RCC 7860 (cell line): Measurements from ENCODE around the gene UQCRC1.
A peak's percentile ranks its signal among the peaks of the same experiment; 100 is the strongest.

Source experiments
- DNase-seq: peaks from one replicate; pipeline ENCODE4 v3.0.0-alpha.2; 2015; ENCODE audit warnings: low spot score
- FAIRE-seq: peaks from 2 replicates; lab custom pipeline; 2012; peaks lifted over from hg19 to GRCh38; lab: Jason Lieb, UNC

UQCRC1 gene

GRCh38 chr3:48575366-48575765 is 34.1 kb downstream of the UQCRC1 start:
- no peak for DNase-seq
- no peak for FAIRE-seq

GRCh38 chr3:48573973-48574585 is 35.4 kb downstream of the UQCRC1 start:
- FAIRE-seq: no peak
- DNase-seq: no peak

- FAIRE-seq: no peak
Observed at GRCh38 chr3:48572517-48572916, 36.9 kb downstream of the UQCRC1 start.

DNA sequence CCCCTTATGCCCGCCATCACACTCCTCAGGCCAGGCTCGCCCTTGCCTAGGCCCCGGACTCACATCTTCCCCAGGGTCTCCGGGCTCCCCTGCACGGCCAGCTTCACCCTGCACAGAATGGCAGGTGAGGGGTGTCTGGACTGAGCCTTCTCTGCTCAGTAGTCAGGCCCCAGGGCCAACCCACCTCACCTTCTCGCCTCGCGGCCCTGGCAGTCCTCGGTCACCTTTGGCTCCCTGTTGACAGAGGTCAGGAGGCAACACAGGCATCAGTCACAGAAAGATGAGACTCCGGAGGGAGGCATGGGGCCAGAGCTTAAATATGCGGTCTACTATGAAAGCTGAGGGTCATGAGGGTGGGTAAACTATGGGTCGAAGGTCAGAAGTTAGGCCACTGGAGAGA is 37.5 kb downstream of the UQCRC1 start:
- FAIRE-seq: no peak
- no peak for DNase-seq

More at GRCh38 chr3:48572517-48572916, 36.9 kb downstream of the UQCRC1 start:
- DNase-seq: no peak

DNA sequence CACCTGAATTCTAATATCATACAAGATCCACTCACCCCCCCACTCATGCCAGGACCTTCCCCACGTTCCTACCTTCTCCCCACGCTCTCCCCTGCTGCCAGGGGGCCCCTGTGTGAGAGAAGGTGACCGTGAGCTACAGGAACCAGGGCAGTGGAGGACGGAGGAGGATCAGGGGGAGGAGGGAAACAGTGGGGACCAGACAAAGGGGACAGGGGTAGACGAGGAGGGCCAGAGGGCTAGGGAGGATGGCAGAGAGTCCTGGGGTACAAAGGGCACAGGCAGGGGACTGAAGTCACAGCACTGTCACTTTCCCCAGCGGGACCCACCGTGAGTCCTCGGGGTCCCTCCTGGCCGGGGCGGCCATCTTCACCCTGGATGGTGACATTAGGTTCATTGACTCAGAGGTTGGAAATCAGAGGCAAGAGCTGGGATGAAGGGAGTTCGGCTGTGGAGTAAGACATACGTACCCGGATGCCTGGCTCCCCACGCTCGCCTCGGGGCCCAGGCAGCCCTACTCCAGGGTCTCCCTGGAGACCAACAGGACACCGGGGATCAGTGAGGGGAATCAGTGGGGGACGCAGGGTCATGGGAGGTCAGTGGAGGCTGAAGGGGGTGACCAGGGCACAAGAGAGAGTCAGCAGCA is 39.5 kb downstream of the UQCRC1 start:
- no peak for FAIRE-seq
- DNase-seq: no peak

- no peak for FAIRE-seq
- no peak for DNase-seq
Observed at GRCh38 chr3:48569400-48569799, 40.0 kb downstream of the UQCRC1 start.

DNA sequence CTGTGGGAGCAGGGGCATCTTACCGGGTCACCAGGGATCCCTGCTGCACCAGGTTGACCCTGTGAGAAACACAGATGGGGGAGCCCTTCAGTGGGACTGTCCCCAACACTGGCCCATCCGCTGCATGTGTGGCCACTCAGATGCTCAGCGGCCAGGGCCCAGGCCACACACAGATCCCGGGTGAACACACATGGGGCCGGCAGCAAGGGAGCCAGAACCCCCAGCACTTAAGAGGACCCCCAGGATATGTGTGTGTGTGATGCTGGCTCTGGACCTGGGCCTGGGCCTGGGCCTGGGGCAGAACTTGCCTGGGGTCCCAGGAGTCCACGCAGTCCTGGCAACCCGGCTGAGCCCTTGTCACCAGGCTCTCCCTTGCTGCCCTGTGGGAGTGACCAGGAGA is 41.0 kb downstream of the UQCRC1 start:
- FAIRE-seq (no peak), DNase-seq (no peak)

GRCh38 chr3:48567500-48567899 is 41.9 kb downstream of the UQCRC1 start:
- DNase-seq: no peak
- no peak for FAIRE-seq

DNA sequence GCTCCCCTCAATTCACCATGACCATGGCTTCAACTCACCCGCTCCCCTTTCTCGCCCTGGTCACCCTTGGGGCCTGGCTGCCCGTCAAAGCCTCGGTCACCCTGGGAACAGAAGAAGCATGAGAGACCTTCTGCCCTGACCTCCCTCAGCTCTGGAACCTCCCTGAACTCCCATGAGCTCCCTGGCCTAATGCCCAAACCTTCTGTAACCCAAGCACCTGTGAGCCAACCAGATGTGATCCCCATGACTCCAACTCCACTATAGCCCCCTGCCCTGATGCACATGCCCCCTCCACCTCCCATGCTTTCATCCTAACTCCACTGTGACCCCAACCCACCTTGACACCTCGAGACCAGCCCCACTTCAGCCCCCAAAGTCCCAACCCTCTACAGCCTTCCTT is 42.4 kb downstream of the UQCRC1 start:
- DNase-seq: no peak
- no peak for FAIRE-seq

- no peak for FAIRE-seq
- DNase-seq: no peak
Observed at GRCh38 chr3:48566401-48566760, 43.1 kb downstream of the UQCRC1 start.

DNA sequence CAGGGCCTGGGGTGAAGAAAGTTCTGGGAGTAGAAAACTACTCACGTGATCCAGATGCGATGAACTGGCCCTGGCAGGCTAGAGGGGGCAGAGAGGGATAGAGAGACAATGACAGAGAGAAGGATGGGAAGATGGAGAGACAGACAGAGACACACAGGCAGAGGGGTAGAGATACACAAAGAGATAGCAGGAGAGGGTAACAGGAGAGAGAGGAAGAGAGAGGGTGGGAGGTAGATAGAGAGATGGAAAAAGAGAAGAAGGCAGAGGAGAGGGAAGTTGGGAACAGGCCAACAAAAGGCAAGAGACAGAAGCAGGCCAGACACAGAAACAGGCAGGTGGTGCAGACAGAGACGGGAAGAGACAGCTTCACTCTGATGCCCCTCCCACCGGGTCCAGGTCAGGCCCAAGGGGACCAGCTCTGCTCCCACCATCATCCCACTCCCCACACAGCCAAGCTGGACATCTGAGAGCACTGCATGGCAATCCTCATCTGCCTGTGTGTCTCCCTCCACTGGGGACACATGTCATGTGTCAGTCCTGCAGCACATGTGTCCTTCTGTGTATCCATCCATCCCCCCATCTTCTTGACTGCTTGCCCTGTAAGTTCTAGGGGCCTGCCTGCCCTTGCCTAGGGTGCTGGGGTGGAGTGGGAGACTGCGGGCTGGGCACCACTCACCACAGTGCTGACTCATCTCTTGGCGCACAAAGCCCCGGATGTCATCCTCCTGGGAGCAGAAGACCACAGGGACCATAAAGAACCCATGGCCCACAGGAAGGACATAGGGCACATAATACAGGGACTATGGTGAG is 43.6 kb downstream of the UQCRC1 start:
- FAIRE-seq (peak; percentile 70), DNase-seq (peak; percentile 79)

DNA sequence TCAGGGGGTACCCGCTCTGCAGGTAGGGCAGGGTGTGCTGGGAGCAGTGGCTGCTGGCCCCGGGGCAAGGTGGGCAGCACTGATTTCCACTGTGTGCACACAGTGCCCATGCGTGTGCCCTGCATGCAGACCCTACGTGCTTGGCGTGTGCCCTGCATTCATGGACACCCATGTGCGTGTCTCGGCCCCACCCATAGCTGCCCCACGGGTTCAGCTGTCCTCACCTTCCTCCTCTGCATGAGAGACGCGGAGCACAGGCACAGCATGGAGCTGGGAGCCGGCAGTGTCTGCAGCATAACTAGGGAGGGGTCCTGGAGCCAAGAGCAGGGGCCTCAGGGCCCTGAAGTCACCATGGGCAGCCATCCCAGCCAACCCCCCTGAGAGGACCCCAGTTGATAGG is 44.3 kb downstream of the UQCRC1 start:
- FAIRE-seq (no peak), DNase-seq (no peak)

DNA sequence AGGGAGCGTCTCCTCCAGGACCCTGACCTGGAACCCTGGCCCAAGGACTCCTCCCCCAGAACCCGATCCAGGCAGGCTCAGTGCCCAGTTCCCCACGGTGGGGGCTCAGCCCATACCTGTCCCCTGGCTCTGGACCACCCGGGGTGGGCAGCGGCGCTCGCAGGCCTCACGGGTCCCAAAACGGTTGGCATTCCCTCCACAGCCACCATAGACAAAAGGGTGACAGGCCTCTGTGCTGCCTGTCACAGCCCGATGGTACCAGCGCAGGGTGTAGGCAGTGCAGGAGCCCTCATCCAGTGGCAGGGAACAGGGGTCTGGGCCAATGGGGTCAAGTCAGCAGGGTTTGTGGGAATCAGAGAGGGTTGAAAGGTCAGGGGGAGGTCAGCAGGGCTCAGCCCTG is 44.8 kb downstream of the UQCRC1 start:
- DNase-seq (no peak), FAIRE-seq (no peak)

DNA sequence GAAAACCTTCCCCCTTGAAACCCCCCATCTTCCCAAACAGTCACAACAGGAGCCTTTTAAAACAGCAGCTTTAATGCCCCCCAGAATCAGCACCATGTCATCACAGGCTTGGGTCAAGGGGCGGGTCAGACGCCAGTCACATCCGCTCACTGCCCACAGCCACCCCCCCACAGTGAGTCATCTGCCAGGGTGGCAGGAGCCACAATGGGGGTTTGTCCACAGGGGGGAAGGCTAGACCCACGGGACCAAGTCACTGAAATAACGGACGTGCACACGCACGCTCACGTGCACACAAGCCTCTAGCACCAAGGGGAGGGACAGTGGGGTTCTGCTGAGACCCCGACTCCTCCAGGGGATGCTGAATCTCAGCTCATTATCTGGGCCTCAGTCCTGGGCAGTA is 45.4 kb downstream of the UQCRC1 start:
- peak; percentile 76 for FAIRE-seq

GRCh38 chr3:48563382-48563918 is 46.0 kb downstream of the UQCRC1 start, which contains the start of gene UCN2:
TSS of gene UCN2 (minus strand) at chr3:48563781. CDS start at chr3:48563124, 657 bp downstream.
- DNase-seq (peak; percentile 33), FAIRE-seq (no peak)

More for the DNA sequence above, 45.4 kb downstream of the UQCRC1 start:
- DNase-seq: peak; percentile 85

- no peak for FAIRE-seq
Observed at GRCh38 chr3:48562367-48563095, 46.9 kb downstream of the UQCRC1 start.

GRCh38 chr3:48561045-48561736 is 48.3 kb downstream of the UQCRC1 start:
- peak; percentile 84 for FAIRE-seq
- DNase-seq: peak; percentile 83

More at GRCh38 chr3:48562367-48563095, 46.9 kb downstream of the UQCRC1 start:
- DNase-seq: no peak

GRCh38 chr3:48560648-48561018 is 48.8 kb downstream of the UQCRC1 start:
- no peak for DNase-seq

GRCh38 chr3:48558493-48559134 is 50.8 kb downstream of the UQCRC1 start:
- FAIRE-seq: no peak
- DNase-seq: no peak

More at GRCh38 chr3:48560648-48561018, 48.8 kb downstream of the UQCRC1 start:
- FAIRE-seq: no peak
